Nucleus accumbens (tissue), 56 donors: ENCODE data around the gene KCNK7.

Experiments used
- DNase-seq, 56 donors: peaks; one replicate each; lab custom pipeline; 2025; lab: John Stamatoyannopoulos, UW

KCNK7 gene

GRCh38 chr11:65612691-65613090 is 17.1 kb upstream of the KCNK7 start:
- DNase-seq, result no peak

GRCh38 chr11:65611758-65612603 is 16.4 kb upstream of the KCNK7 start:
- DNase-seq, result peak in 2 of 56 donors; percentile 47 to 57

- peak in 53 of 56 donors; percentile 29 to 92 (median 80) for DNase-seq
Measured at GRCh38 chr11:65611028-65611757, 15.6 kb upstream of the KCNK7 start.

DNA sequence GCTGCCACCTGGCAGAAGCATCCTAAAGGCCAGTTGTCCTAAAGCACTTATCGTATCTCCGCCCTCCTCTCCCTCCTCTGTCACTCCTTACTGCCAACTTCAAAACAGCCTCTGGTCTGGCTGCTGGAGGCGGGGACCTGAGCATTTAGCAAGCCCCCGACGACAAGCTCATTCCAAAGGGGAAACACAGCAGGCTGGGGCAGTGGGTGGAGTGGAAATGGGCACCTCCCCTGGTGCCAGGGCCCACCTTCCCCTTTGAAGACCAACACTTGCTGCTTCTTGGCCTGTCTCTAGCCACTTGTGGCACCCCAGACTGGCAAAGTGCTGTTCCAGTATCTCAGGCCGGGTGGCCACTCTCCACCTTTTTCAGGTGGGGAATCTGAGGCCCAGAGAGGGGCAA is 14.8 kb upstream of the KCNK7 start:
- DNase-seq, result peak in 4 of 56 donors; percentile 44 to 57 (median 51)

GRCh38 chr11:65609665-65610064 is 14.1 kb upstream of the KCNK7 start:
- no peak for DNase-seq

GRCh38 chr11:65609229-65609628 is 13.6 kb upstream of the KCNK7 start:
- no peak for DNase-seq

GRCh38 chr11:65607614-65608426 is 12.2 kb upstream of the KCNK7 start:
- no peak for DNase-seq

GRCh38 chr11:65606876-65607613 is 11.4 kb upstream of the KCNK7 start:
- peak; percentile 51 to 98 (median 94) for DNase-seq

- DNase-seq, result no peak
Measured at GRCh38 chr11:65604258-65604657, 8.7 kb upstream of the KCNK7 start.

DNA sequence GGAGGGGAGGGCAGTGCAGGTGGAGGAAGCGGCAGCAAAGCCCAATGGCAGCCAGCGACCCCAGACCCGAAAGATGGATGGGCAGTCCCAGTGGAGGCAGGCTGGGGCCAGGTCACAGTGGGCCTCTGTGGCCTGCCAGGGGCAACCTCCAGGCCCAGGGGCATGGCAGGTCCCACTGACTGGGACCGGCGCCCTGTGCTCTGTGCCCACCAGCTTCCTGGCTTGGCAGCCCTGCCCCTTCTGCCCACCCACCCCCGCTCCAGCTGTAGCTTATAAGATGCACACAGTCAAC is 4.3 kb upstream of the KCNK7 start:
- no peak for DNase-seq

DNA sequence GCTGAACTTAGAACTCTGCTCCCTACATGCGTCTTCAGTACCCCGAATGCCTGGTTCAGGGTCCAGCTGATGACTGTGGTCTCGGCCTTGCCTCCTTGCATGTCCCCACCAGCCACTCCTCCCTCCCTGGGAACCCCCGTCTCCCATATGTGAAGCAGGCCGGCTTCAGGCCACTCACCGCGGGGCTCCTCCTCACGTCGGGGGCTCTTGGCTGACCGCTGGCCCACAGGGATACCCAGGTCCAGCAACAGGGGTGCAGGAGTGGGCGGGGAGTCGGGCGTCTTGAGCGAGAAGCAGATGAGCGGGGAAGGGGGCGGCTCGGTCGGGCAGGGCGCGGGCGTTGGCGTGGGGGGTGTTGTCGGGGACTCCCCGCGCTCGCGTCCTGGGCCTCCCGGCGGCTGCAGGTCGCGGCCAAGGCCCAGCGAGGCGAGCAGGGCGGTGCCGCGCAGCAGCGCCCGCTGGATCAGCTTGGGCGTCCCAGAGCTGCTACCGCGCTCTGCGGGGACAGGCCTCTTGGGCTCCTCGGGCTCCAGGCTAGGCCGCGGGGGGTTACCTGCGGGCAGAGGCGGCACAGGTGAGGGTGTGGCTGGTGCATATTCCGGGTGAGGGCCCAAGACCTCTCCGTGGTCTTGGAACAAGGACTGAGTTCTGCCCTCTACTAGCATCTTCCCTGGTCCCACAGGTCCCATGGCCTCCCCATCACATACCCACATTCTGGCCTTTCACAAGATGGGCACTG is 3.8 kb upstream of the KCNK7 start:
- DNase-seq, result no peak

- no peak for DNase-seq
Measured at GRCh38 chr11:65598258-65598699, 2.7 kb upstream of the KCNK7 start.

DNA sequence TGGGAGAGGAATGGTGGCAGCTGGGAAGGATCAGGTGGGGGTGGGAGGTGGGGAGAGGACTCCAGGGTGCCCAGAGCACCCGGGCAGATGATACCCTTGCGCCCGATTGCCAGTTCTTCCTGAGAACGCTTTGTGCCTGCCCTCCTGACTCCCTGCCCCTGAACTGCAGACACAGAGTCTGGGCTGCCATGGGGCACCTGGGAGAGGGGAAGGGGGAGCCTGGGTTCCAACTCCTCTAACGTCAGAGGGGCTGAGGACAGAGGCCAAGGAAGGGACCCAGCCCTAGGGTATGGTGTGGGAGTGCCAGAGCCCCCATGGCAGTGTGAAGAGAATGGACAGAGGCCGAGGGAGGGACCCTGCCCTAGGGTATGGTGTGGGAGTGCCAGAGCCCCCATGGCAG is 920 bp upstream of the KCNK7 start:
- no peak for DNase-seq

- no peak for DNase-seq
Measured at GRCh38 chr11:65595131-65595530, 469 bp downstream of the KCNK7 start.

GRCh38 chr11:65593518-65594414 is 1.8 kb downstream of the KCNK7 start:
- peak in 48 of 56 donors; percentile 31 to 84 (median 69) for DNase-seq

GRCh38 chr11:65592858-65593517 is 2.6 kb downstream of the KCNK7 start:
- DNase-seq, result no peak

GRCh38 chr11:65591939-65592857 is 3.4 kb downstream of the KCNK7 start:
- DNase-seq, result no peak
